SW 1271 (cell line): Measurements from ENCODE around the gene CPB2.

Experiments
- DNase-seq, 2 experiments: peaks; one replicate each; lab custom pipeline; 2025; lab: John Stamatoyannopoulos, UW

The CPB2 gene

DNA sequence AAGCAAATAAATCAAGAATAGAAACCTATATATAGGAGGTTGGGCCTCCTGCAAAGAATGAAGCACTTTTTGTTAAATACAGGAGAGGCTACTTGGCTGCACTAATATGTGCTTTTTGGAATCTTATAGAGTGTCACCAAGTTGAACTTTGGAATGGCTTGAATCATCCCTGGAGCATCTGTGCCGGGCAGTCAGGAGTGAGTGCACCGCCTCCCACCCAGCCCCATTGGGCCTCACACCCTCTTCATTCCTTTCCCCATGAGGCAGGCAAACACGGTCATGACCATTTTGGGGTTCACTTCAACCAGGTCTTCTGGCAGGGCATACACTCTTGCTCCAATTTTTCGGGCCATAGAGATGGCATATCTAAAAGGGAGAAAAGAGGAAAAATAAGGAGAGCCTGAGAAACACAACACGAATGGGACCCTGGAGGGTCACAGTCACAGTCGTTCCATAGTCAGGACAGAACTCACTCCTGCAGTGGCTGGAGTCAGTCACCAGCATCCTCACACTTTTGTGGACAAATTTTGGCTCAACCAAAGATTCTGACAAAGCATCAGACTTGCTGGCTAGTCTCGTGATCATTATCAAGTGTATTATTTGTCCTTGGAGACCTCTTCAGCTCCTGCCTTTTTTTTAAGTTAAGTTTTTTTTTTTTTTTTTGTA, 22.7 kb upstream of the CPB2 start:
- DNase-seq: no peak

- DNase-seq: peak in 1 of 2 experiments; percentile 64
Observed at GRCh38 chr13:46126552-46127357, 21.9 kb upstream of the CPB2 start.

GRCh38 chr13:46126056-46126455, 21.2 kb upstream of the CPB2 start:
- no peak for DNase-seq

- DNase-seq: no peak
Observed at GRCh38 chr13:46124967-46125933, 20.4 kb upstream of the CPB2 start.

- no peak for DNase-seq
Observed at GRCh38 chr13:46124531-46124966, 19.7 kb upstream of the CPB2 start.

DNA sequence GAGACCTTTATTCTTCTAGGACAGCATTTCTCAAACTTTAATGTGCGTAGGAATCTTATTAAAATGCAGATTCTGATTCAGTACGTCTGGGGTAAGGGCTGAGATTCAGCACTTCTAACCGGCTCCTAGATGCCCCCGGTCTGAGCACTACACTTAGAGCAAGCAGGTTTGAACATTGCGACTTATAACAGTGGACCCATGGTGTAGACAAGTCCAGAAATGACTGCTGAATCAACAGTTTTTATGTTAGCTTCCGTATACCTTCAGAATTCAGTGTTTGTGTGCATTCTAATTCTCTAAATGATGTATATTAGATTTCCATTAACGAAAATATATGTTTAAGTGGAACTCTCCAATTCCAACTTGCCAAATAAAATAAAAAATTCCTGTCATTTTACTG, 17.5 kb upstream of the CPB2 start:
- no peak for DNase-seq

DNA sequence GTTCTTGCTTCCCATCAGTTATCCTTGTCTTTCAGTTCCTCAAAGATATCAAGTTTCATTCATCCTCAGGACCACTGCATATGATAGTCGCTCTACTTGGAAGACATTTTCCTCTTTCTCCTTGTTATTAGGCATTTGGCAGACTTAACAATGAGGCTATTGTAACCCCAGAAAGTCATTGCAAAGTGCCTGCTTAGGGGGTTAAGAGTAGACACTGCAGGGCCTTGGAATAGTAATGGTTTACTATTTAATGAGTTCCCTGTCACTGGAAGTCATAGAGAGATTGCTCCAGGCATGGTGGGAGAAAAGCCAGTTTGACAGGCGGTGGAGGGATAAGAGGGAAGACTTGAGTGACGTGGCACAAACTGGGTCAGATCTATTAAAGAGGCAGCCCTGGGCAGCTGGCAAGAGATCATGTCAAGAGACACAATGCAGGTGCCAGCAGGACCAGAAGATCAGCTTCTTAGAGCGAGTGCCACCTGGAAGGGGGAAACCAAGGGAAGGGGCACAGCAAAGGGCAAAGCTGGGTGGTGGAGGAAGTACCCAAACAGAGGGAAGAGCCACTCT, 16.8 kb upstream of the CPB2 start:
- DNase-seq: no peak

GRCh38 chr13:46121033-46121432, 16.2 kb upstream of the CPB2 start:
- no peak for DNase-seq

DNA sequence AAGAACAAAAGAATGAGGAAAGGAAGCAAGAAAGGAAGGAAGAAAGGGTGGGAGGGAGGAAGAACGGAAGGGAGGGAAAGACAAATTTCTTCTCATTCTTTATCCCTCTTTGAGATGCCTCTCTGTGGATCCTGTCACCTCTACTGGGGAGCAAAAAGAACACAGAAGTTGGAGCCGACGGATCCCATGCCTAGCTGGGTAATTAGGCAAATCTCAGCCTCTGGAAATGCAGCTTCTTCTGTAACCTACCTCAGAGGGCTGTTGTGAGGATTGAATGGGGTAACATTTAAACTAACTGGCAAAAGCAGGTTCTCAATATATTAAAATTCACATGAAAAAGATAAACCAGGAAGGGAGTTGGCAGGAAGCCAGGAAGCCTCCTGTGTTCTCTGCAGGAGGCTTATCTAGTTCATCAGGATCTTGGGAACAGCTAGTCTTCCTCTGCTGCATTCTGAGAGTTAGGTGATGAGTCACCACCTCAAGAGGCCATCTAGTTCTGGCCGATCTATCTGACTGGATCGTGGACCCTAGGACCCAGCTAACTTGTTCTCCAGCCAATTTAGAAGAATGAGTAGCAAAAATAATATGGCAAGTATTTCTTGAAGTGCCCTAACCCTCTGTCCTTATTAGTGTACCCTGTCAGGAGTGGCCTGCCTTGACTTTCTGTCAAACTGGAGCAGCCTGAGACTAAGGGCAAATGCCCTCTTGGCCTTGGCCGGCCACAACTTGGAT, 15.2 kb upstream of the CPB2 start:
- DNase-seq: peak in 1 of 2 experiments; percentile 10

DNA sequence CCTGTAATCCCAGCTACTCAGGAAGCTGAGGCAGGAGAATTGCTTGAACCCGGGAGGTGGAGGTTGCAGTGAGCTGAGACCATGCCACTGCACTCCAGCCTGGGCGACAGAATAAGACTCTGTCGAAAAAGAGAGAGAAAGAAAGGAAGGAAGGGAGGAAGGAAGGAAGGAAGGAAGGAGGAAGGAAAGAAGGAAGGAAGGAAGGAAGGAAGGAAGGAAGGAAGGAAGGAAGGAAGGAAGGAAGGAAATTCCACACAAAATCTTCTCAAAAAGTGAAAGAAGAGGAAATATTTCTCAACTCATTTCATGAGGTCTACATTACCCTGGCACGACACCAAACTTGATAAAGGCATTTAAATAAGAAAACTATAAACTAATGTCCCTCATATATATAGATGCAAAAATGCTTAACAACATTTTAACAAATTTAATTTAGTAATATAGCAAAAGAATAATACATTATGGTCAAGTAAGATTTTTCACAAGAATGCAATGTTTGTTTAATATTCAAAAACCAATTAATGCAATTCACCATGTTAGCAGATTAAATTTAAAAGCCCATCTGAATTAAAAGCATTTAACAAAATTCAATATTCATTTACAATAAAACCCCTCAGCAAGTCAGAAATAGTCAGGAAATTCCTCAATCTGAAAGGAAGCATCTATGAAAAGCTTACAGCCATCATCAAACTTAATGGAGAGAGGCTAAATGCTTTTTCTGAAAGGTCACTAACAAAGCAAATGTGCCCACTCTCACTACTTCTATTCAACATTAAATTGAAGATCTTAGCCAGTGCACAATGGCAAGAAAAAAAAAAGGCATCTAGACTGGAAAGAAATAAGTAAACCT, 12.0 kb upstream of the CPB2 start:
- no peak for DNase-seq

- DNase-seq: no peak
Observed at GRCh38 chr13:46114613-46115012, 9.8 kb upstream of the CPB2 start.

DNA sequence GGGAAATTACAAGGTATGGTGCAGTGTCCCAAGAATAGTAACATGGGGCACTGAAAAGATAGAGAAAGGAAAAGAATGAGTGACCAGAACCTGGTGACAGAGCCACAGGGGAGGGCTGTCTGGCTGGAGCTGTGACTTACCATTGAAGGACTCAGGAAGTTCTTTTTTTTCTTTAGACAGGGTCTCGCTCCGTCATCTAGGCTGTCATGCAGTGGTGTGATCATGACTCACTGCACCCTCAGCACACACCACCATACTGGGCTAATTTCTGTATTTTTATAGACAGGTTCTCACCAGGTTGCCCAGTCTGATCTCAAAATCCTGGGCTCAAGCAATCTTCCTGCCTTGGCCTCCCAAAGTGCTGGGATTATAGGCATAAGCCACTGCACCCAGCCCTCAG, 8.8 kb upstream of the CPB2 start:
- no peak for DNase-seq

DNA sequence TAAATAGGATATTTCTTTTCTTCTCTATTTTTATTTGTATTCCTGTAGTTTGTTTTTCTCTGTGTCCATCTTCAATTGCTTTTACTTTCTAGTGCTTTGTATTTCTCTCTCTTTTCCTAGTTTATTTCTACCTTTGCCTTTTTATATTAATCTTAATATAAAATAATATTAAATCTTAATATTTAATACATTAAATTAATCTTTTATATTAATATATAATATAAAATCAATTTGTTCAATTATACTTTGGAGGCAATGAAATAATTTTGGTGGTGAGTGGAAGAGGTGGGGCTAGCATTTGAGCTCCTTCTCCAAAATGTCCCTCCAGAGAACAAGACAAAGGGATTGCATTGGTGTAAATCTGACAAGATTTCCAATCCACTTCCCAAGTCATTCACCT, 6.3 kb upstream of the CPB2 start:
- no peak for DNase-seq

DNA sequence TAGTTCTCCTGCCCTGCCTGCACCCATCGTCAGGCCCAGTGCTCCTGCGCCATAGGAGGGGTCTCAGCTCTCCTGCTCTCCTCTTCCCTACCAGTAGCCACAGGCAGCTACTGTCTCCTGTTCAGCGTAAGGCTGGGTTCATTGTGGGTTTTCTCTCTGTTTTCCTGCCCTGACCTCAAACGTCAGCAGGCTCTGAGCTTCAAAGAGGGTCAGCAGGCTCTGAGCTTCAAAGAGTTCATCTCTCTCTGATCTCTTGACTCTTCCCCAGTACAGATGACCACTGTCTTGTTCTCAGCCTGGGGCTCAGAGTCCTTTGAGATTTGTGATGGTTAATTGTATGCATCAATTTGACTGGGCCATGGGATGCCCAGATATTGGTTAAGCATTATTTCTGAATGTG, 4.6 kb upstream of the CPB2 start:
- no peak for DNase-seq

DNA sequence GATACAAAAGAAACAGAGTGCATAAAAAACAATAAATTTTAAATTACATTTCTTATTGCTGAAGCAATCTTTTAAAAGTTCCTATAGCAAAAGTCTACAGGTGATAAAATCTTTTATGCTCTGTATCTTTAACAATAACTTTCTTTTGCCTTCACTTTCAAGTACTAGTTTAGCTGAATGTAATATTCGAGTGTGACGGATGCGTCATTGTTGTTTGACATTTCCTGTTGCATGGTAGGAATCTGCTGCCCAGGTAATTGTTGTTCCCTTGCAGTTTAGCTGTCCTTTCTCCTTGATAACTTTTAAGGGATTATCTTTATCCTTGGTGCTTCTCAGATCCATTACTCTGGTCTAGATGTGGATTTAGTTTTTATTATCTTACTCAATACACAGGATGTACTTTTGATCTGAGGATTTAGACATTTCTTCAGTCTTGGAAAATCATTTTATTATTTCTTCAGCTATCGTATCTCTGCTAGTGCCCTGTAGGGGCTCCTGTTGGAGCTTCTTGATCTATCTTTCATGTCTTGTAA, 2.1 kb upstream of the CPB2 start:
- no peak for DNase-seq

GRCh38 chr13:46103037-46103436, 1.8 kb downstream of the CPB2 start:
- DNase-seq: no peak

GRCh38 chr13:46102255-46102605, 2.6 kb downstream of the CPB2 start:
- DNase-seq: no peak

DNA sequence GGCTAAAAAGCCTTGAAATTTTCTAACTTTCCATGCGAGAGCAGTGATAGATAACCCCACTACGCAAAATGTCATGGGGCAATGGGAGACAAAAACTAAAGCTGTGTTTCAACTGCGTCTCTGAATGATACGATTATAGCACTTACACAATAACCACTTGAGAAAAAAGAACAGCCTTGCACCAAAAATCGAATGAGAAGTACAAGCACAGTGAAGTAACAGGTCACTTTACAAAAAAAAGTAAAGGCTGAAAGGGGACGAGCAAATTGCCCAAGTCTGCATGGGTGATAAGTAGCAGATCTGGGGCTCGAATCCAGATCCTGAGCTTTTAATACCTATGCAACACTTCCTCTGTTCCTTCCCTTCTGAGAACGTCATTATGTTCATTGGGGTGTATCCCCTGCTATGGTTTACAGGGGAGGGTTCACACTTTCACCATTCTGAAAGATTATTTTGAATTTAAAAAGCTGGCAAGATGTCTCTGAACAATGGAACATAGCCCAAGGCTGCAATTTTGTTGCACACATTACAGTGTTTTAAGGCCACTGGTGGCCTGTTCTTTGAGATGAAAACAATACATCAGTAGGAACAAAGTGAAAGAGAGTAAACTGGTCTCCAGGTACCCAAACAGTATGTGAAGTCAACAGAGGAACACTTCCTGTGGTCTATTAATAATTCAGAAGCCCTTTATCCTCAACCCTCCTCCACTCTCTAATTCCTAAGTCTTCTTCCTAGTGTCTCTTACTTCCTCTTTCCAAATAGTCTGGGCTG, 3.2 kb downstream of the CPB2 start:
- no peak for DNase-seq

DNA sequence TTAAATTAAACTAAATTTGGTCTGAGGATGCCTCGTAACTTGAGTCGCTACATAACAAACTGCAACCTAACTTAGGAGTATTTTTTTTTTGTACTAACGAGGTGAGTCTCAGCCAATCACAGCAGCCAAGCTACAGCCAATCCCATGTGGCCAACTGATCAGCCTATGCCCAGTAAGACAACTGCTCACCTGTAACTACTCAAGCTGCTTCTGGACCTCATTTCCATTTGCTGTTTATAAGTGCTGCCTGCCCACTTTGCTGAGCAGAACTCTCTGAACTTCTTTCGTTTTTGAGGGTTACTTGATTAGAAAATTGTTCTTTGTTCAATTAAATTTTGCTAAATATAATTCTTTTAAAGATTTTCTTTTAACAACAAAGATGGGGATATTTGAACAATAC, 3.8 kb downstream of the CPB2 start:
- DNase-seq: no peak
